Neural cell (in vitro differentiated cells): ENCODE measurements around the gene SLC6A4.

ENCODE experiments used
- EZH2 ChIP-seq: fragments of 200-600, 300-800 bp; shearing (Covaris generic), sonication (generic); IDR thresholded peaks from 2 replicates; pipeline ENCODE4 v1.6.1; 2014; ENCODE audit warnings: antibody characterized with exemption, low read length, borderline replicate concordance, mild to moderate bottlenecking; ENCODE audit not compliant: insufficient read depth, poor library complexity, severe bottlenecking
- MXI1 ChIP-seq: fragments of 450-650 bp; conservative IDR thresholded peaks from 2 replicates; pipeline ENCODE4 v1.6.1; 2014; ENCODE audit warnings: antibody characterized with exemption, mild to moderate bottlenecking; ENCODE audit not compliant: poor library complexity, severe bottlenecking
- POLR2AphosphoS5 ChIP-seq: IDR thresholded peaks from 2 replicates; pipeline ENCODE4 v1.6.1; 2012
- RAD21 ChIP-seq: fragments of 450-650 bp; conservative IDR thresholded peaks from 2 replicates; pipeline ENCODE4 v1.6.1; 2014; ENCODE audit warnings: antibody characterized with exemption, mild to moderate bottlenecking, moderate library complexity
- TF ChIP-seq, protein P1 (sequence below): fragments of 450-650 bp; IDR thresholded peaks from 2 replicates; pipeline ENCODE4 v1.5.1; 2014; ENCODE audit warnings: antibody characterized with exemption, mild to moderate bottlenecking, moderate library complexity; ENCODE audit not compliant: poor library complexity, severe bottlenecking

DNA sequence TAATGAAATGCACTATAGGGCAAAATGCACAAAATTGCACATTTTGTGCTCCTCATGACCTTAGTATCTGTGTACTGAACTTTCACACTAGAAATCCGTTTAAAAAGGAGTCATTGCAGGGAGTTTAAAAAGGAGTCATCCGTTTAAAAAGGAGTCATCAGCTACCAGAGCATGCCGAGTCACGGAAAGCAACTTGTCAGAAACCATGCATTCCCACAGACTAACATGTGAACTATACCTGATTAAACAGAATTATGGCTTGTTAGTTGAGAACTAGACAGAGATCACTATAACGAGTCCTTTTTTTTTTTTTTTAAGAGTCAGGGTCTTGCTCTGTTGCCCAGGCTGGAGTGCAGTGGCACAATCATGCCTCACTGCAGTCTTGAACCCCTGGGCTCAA lies 35.9 kb downstream of the SLC6A4 start:
- TF ChIP-seq MXI1 (no peak), RAD21 (no peak), POLR2AphosphoS5 (no peak), EZH2 (no peak)
- TF ChIP-seq, protein P1, sequence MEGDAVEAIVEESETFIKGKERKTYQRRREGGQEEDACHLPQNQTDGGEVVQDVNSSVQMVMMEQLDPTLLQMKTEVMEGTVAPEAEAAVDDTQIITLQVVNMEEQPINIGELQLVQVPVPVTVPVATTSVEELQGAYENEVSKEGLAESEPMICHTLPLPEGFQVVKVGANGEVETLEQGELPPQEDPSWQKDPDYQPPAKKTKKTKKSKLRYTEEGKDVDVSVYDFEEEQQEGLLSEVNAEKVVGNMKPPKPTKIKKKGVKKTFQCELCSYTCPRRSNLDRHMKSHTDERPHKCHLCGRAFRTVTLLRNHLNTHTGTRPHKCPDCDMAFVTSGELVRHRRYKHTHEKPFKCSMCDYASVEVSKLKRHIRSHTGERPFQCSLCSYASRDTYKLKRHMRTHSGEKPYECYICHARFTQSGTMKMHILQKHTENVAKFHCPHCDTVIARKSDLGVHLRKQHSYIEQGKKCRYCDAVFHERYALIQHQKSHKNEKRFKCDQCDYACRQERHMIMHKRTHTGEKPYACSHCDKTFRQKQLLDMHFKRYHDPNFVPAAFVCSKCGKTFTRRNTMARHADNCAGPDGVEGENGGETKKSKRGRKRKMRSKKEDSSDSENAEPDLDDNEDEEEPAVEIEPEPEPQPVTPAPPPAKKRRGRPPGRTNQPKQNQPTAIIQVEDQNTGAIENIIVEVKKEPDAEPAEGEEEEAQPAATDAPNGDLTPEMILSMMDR = no peak
